Gastroesophageal sphincter (tissue), 3 donors: ENCODE results near the gene RALGPS2.

Experiments
- CTCF ChIP-seq, 4 experiments: fragments of 200-600 bp in 2 of 4; fragments of 450-650 bp in 2 of 4; sonication (generic) in 1 of 4; IDR thresholded peaks; one replicate each; pipeline ENCODE4 v1.5.1; 2017 to 2019; ENCODE audit warnings: antibody characterized with exemption in 4 of 4, mild to moderate bottlenecking in 2 of 4, moderate library complexity in 2 of 4
- EP300 ChIP-seq: sonication (generic); formaldehyde crosslinking; IDR thresholded peaks from one replicate; pipeline ENCODE4 v1.6.1; 2017; ENCODE audit warnings: antibody characterized with exemption, mild to moderate bottlenecking
- POLR2A ChIP-seq, 2 donors: fragments of 450-650 bp; IDR thresholded peaks; one replicate each; pipeline ENCODE4 v1.6.1; 2017; ENCODE audit warnings: antibody characterized with exemption in 2 of 2, mild to moderate bottlenecking in 2 of 2, moderate library complexity in 1 of 2

GRCh38 chr1:178869119-178869697 is 144.2 kb downstream of the RALGPS2 start:
- TF ChIP-seq CTCF (IDR thresholded peaks at IDR 0.05) (peak in 1 of 4 experiments; percentile 21), POLR2A (IDR thresholded peaks at IDR 0.05) (no peak), EP300 (no peak)
